LNCAP (cell line): ENCODE data around the gene TTLL8.

Experiments used
- CTCF ChIP-seq: fragments of 450-650 bp; IDR thresholded peaks from 2 replicates; pipeline ENCODE4 v1.5.1; 2017; ENCODE audit warnings: mild to moderate bottlenecking

The TTLL8 gene

GRCh38 chr22:50022171-50022819 lies 35.8 kb downstream of the TTLL8 start:
- no peak for TF ChIP-seq CTCF

- TF ChIP-seq CTCF = no peak
Observed at GRCh38 chr22:50020606-50021005, 37.5 kb downstream of the TTLL8 start.

GRCh38 chr22:50019316-50019715 lies 38.8 kb downstream of the TTLL8 start:
- TF ChIP-seq CTCF = no peak

- no peak for TF ChIP-seq CTCF
Observed at GRCh38 chr22:50018608-50019285, 39.4 kb downstream of the TTLL8 start.

GRCh38 chr22:50017701-50018224 lies 40.3 kb downstream of the TTLL8 start:
- no peak for TF ChIP-seq CTCF

- TF ChIP-seq CTCF = no peak
Observed at GRCh38 chr22:50016988-50017700, 41.0 kb downstream of the TTLL8 start.

- TF ChIP-seq CTCF = no peak
Observed at GRCh38 chr22:50016308-50016987, 41.6 kb downstream of the TTLL8 start.
